ENCODE data around the gene ITGA6. TPM values are rescaled to one million over a fixed set of nuclear protein-coding genes. Genes with fewer than 3 reads are reported as not detected.

The ITGA6 gene
- total RNA-seq: 7.2 and 123 TPM in 2 replicates

GRCh38 chr2:172427256-172427989, at the start of gene ITGA6:
ITGA6 (plus strand) TSS chr2:172427586.

Other genes starting within 250 kb of the ITGA6 start
- gene PDK1, start 128.5 kb downstream of the ITGA6 start, total RNA-seq: 8.9 and 12.9 TPM in 2 replicates

All from placental pericyte (primary cell).